Naive thymus-derived CD8-positive, alpha-beta T cell (primary cell): ENCODE results near the gene SPDYE4. TPM values are rescaled to one million over a fixed set of nuclear protein-coding genes. Genes with fewer than 3 reads are reported as not detected.

Experiments used
- ATAC-seq, 2 donors: fragments of 150-1000 bp; cut with Tn5 transposase in 1 of 2; sonication (Bioruptor Pico), chemical (Tn5 transposase) in 1 of 2; 1 replicate in 1 of 2; 2 replicates in 1 of 2; pipeline ENCODE4 v1.10.0; 2021; ENCODE audit warnings: mild to moderate bottlenecking in 2 of 2, moderate library complexity in 2 of 2
- POLR2A ChIA-PET: fragments of 350-600 bp; sonication (Branson Sonifier 250); formaldehyde crosslinking; loops from one replicate; lab custom pipeline; 2021; ENCODE audit warnings: antibody characterized with exemption; lab: Charles Lee
- DNase-seq, 10 donors: peaks; one replicate each; pipeline versions ENCODE4 v3.0.0 to v3.0.0-alpha.2; 2020 to 2022
- H3K27ac Mint-ChIP-seq, 10 donors: one replicate each; pipeline ENCODE4 v1.8.0; 2020 to 2022; ENCODE audit warnings: mild to moderate bottlenecking in 10 of 10, mixed read lengths in 10 of 10, moderate library complexity in 4 of 10, inconsistent platforms in 1 of 10
- H3K27me3 Mint-ChIP-seq, 5 donors: one replicate each; pipeline ENCODE4 v1.8.0; 2021 to 2022; ENCODE audit warnings: mixed read lengths in 5 of 5
- H3K36me3 Mint-ChIP-seq, 3 donors: one replicate each; pipeline ENCODE4 v1.8.0; 2020 to 2022; ENCODE audit warnings: mixed read lengths in 3 of 3, mild to moderate bottlenecking in 2 of 3, inconsistent platforms in 1 of 3
- H3K4me1 Mint-ChIP-seq, 4 donors: one replicate each; pipeline ENCODE4 v1.8.0; 2021 to 2022; ENCODE audit warnings: mixed read lengths in 4 of 4
- H3K4me3 Mint-ChIP-seq, 10 donors: one replicate each; pipeline ENCODE4 v1.8.0; 2020 to 2022; ENCODE audit warnings: mild to moderate bottlenecking in 10 of 10, mixed read lengths in 10 of 10, moderate library complexity in 6 of 10, inconsistent platforms in 1 of 10
- H3K9me3 Mint-ChIP-seq, 9 donors: one replicate each; pipeline ENCODE4 v1.8.0; 2020 to 2022; ENCODE audit warnings: mixed read lengths in 9 of 9, mild to moderate bottlenecking in 3 of 9, inconsistent platforms in 1 of 9, moderate library complexity in 1 of 9
- polyA plus RNA-seq, 3 donors: library from polyadenylated mRNA; unstranded; fragments of 300-500 nt; fragmentation: Illumina TruSeq; gene quantifications; one replicate each; pipeline ENCODE4 v1.2.3, GENCODE V29; 2021
- total RNA-seq, 8 experiments: library from RNA in 2 of 8; stranded (reverse) in 2 of 8; gene quantifications; one replicate each; pipeline ENCODE4 v1.2.3 and lab custom pipeline; 2021 to 2026

Gene SPDYE4
- total and polyA plus RNA-seq, 5 experiments from 2014 or later, result not detected

DNA sequence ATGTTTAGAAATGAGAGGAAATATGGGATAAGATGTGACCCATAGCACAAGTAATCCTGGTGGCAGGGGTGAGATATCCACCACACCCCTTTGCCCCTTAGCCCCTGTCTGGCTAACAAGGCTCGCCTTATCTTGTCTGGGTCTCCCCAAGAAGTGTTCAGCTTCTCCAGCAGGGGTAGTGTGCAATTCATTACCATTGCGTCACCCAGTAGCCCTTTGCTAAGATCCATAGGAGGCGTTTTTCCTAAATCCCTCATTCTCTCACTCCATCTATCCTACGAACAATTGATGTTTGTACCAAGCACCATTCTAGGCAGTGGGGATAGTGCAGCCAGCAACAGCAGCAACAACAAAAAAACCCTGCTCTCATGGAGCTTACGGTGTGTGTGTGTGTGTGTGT is 44.5 kb downstream of the SPDYE4 start:
- H3K4me3 Mint-ChIP-seq, result no peak overlapping the region
- no peak for ATAC-seq
- H3K36me3 Mint-ChIP-seq, result peaks cover 0 to 4% (median 0%) of the 10 kb centered on the region in 3 donors
- H3K9me3 Mint-ChIP-seq, result peaks cover 0 to 1% (median 0%) of the 10 kb centered on the region in 9 donors
- POLR2A ChIA-PET, result no interaction called here
- no peak overlapping the region for H3K27ac Mint-ChIP-seq
- peaks cover 0 to 3% (median 0%) of the 10 kb centered on the region in 4 donors for H3K4me1 Mint-ChIP-seq
- peaks cover 0 to 7% (median 4%) of the 10 kb centered on the region in 5 donors for H3K27me3 Mint-ChIP-seq
- no peak for DNase-seq

DNA sequence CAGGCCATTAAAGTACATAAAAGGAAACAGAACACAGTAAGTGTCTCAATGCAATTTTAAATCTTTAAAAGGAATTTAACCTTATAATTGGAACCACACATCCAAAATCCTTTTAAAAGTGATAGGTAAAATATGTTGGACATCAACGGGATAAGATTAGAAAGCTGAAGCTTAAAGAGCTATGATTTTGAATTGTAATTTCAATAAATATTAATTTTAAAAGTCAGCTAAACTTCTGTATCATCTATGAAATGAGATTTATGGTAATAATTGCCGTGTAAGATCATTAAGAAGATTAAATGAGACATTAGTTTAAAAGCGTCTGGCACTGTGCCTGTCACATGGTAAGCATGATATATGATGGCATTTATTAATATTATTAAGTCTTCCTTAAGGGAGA is 45.0 kb downstream of the SPDYE4 start:
- H3K27ac Mint-ChIP-seq, result no peak overlapping the region
- peaks cover 0 to 1% (median 0%) of the 10 kb centered on the region in 9 donors for H3K9me3 Mint-ChIP-seq
- DNase-seq, result no peak
- no peak overlapping the region for H3K4me3 Mint-ChIP-seq
- ATAC-seq, result no peak
- peaks cover 0 to 3% (median 0%) of the 10 kb centered on the region in 4 donors for H3K4me1 Mint-ChIP-seq
- peaks cover 0 to 4% (median 0%) of the 10 kb centered on the region in 3 donors for H3K36me3 Mint-ChIP-seq
- peaks cover 0 to 8% (median 5%) of the 10 kb centered on the region in 5 donors for H3K27me3 Mint-ChIP-seq
- POLR2A ChIA-PET, result no interaction called here

DNA sequence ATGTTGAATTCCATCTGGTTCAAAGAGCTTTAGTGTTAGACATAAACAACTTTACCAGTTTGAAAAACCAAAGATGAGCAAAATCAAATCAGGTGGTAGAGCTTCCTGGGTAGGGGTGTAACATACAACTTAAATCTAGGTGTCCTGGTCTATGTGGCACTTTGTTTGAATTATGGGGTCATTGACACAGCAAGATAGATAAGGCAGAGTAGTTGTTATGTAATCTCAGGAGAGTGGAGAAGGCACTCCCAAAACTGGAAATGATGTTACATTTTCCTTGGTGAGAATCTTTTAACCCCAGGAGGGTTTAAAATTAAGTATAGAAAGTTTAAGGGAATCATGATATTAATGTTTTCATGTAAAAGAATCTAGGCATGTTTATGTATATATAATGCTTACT is 45.6 kb downstream of the SPDYE4 start:
- Mint-ChIP-seq H3K4me1 (peaks cover 0 to 3% (median 0%) of the 10 kb centered on the region in 4 donors), H3K27ac (no peak overlapping the region), H3K36me3 (peaks cover 0 to 4% (median 0%) of the 10 kb centered on the region in 3 donors), H3K9me3 (peaks cover 0 to 1% (median 0%) of the 10 kb centered on the region in 9 donors), H3K27me3 (peaks cover 3 to 13% (median 10%) of the 10 kb centered on the region in 5 donors), H3K4me3 (no peak overlapping the region)
- POLR2A ChIA-PET, result no interaction called here
- no peak for ATAC-seq
- DNase-seq, result no peak

DNA sequence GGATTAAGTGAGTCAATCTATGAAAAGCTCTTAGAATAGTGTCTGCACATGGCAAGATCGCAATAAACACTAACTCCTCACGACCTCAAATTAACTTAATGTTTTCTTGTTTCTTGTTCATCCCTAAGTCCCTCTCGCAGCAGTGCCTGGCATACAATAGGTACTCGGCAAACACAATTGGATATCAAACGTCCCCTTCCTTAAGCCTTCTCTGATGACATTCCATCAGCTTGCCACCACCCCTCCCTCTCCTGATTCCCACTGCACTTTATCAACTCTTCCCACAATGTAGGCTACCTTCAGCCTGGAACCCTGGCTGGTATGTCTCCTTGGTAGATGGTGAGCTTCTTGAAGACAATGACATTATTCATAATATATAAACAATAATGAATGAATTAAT is 47.1 kb downstream of the SPDYE4 start:
- ATAC-seq (no peak), DNase-seq (no peak)
- Mint-ChIP-seq H3K9me3 (no peaks in the 10 kb centered on the region), H3K27me3 (peaks cover 3 to 18% (median 16%) of the 10 kb centered on the region in 5 donors), H3K27ac (no peak overlapping the region), H3K4me1 (peaks cover 0 to 3% (median 0%) of the 10 kb centered on the region in 4 donors), H3K36me3 (peaks cover 0 to 4% (median 0%) of the 10 kb centered on the region in 3 donors), H3K4me3 (no peak overlapping the region)
- POLR2A ChIA-PET, result no interaction called here

DNA sequence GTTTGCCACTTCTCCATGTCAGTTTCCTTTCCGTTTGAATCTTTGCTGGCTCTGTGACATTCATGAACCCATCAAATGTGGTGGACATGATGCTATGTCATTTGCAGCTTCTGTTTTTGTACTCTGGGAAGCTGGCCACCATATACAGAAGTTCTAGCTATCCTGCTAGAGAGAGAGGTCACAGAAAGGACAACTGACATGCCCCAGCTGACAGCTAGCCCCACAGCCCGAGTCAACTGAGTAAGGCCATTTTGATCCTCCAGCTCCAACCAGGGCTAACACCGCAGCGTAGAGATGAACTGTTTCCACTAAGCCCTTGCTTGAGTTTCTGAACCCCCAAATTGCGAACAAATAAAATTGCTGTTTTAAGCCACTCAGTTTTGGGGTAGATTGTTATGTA is 47.5 kb downstream of the SPDYE4 start:
- no peak overlapping the region for H3K4me3 Mint-ChIP-seq
- peaks cover 0 to 4% (median 0%) of the 10 kb centered on the region in 3 donors for H3K36me3 Mint-ChIP-seq
- POLR2A ChIA-PET, result no interaction called here
- no peak for DNase-seq
- no peaks in the 10 kb centered on the region for H3K9me3 Mint-ChIP-seq
- H3K27me3 Mint-ChIP-seq, result peaks cover 3 to 22% (median 19%) of the 10 kb centered on the region in 5 donors
- peak overlapping the region in 1 of 10 donors; percentile 11 for H3K27ac Mint-ChIP-seq
- peaks cover 0 to 3% (median 0%) of the 10 kb centered on the region in 4 donors for H3K4me1 Mint-ChIP-seq
- ATAC-seq, result no peak

DNA sequence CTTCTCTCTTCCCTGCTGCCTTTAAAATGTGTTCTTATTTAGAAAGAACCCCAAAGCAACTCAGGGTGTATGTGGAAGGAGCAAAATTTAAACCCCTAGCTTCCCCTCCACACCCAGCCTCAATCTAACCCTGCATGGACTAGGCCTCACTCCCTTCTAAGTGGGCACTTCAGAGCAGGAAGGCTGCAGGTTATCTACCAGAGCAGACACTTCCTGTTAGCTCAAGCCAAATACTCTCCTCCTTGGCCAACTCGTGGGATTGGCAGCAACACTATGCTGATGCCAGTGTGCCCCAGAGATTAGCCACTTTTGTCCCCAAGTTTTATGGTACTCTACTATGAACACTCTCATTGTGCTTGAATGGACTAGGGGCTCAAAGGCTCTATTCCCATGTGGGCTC is 49.3 kb downstream of the SPDYE4 start:
- no peak overlapping the region for H3K4me3 Mint-ChIP-seq
- H3K36me3 Mint-ChIP-seq, result peaks cover 0 to 4% (median 0%) of the 10 kb centered on the region in 3 donors
- H3K27ac Mint-ChIP-seq, result no peak overlapping the region
- H3K9me3 Mint-ChIP-seq, result peaks cover 0 to under 1% (median 0%) of the 10 kb centered on the region in 9 donors
- peaks cover 3 to 33% (median 22%) of the 10 kb centered on the region in 5 donors for H3K27me3 Mint-ChIP-seq
- DNase-seq (no peak), ATAC-seq (no peak)
- peaks cover 0 to 3% (median 0%) of the 10 kb centered on the region in 4 donors for H3K4me1 Mint-ChIP-seq
- POLR2A ChIA-PET, result no interaction called here

DNA sequence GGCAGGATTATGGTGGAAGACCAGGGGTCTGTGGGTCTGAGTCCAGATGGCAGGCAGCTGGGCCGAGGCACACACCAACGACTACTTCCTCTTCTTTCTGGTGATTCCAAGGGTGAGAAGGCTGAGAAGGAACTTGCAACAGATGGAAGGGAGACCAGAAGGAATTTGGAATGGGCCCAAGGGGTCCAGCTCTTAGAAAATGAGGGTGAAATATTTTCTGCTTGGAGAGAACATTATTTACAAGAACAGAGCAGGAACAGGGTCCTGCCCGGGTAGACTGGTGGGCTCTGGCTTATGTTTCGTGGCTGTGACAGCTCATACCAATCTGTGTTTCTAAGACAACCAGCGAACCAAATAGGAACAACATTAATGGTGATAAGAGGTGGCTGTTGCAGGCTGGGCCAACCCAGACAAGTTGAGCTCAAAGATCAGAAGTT is 50.3 kb downstream of the SPDYE4 start:
- Mint-ChIP-seq H3K9me3 (peaks cover 0 to 2% (median 0%) of the 10 kb centered on the region in 9 donors), H3K27me3 (peaks cover 7 to 39% (median 25%) of the 10 kb centered on the region in 5 donors), H3K36me3 (peaks cover 0 to 4% (median 0%) of the 10 kb centered on the region in 3 donors), H3K27ac (no peak overlapping the region), H3K4me3 (no peak overlapping the region), H3K4me1 (peaks cover 0 to 3% (median 0%) of the 10 kb centered on the region in 4 donors)
- DNase-seq, result no peak
- ATAC-seq, result no peak
- POLR2A ChIA-PET, result no interaction called here

DNA sequence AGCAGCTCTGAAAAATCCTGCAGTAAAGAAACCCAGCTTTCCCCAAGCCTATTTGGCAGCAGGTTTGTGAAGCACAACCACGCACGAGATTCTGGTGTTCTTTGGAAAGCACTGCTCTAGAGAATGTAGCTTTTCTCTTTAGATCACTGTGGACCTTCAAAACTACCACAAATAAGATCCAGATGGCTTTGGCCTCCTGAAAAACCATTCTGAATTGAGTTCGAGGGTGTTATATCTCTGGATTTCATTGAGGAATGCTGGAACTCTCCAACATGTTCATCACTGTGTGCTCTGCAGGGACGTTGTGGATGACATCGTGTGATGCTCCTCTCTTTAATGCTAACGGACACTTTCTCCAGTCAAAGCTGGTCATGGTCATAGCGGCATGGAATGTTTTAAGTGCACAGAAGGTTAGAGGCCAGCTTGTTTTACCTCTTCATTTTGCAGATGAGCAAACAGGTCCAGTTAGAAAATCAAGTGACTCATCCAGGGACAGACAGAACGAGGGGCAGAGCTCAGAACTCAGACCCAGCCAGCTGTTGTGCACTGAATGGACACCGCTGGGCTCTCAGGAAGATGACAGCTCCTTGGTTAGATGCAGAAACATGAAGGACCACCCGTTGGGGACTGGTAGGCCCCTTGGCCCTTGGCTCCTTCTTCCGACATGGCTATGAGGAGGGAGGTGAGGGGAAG is 50.9 kb downstream of the SPDYE4 start:
- Mint-ChIP-seq H3K4me1 (peaks cover 0 to 3% (median 0%) of the 10 kb centered on the region in 4 donors), H3K4me3 (no peak overlapping the region), H3K9me3 (peaks cover 0 to 2% (median 0%) of the 10 kb centered on the region in 9 donors), H3K36me3 (peaks cover 0 to 4% (median 0%) of the 10 kb centered on the region in 3 donors), H3K27me3 (peaks cover 7 to 40% (median 25%) of the 10 kb centered on the region in 5 donors), H3K27ac (no peak overlapping the region)
- ATAC-seq, result no peak
- POLR2A ChIA-PET, result interaction anchor here (0.5 kb wide), 1 partner anchor 339 kb away, joined by 3 read pairs; no protein-coding TSS in a partner anchor
- no peak for DNase-seq

DNA sequence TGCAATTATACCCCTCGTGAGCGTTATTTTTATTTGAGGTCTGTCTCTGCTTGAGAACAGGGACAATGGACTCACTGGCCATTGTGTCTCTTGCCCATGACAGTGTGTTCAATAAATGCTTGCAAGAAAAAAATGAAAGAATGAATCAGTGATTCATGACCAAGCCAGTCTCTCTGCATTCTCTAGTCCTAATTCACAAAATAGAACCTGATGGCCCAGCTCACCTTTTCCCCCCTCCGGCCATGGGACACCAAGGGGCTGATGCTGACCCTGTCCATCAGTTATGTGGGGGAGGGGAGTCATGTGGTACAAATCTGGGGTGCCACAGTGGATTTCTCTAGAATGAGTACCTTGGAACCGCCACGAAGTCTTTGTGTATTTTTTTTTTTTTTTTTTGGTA is 51.9 kb downstream of the SPDYE4 start:
- peaks cover 9 to 45% (median 29%) of the 10 kb centered on the region in 5 donors for H3K27me3 Mint-ChIP-seq
- H3K9me3 Mint-ChIP-seq, result peaks cover 0 to 2% (median 0%) of the 10 kb centered on the region in 9 donors
- no peak overlapping the region for H3K4me3 Mint-ChIP-seq
- POLR2A ChIA-PET, result no interaction called here
- no peak overlapping the region for H3K27ac Mint-ChIP-seq
- H3K4me1 Mint-ChIP-seq, result peaks cover 0 to 3% (median 0%) of the 10 kb centered on the region in 4 donors
- H3K36me3 Mint-ChIP-seq, result peaks cover 0 to 4% (median 0%) of the 10 kb centered on the region in 3 donors
- no peak for DNase-seq
- no peak for ATAC-seq

DNA sequence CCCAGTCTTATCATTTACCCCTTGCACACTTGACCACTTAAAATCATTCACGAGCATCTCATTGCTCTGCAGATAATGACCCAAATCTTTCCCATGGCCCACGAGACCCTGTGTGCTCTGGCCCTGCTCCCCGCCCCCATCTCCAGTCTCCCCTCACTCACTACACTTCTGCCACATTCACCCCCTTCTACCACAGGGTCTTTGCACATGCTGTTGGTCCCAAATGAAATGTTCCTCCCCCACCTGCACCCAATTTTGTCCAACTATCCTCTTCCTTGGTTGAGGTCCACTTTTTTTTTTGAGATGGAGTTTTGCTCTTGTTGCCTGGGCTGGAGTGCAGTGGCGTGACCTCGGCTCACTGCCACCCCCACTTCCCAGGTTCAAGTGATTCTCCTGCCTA is 52.9 kb downstream of the SPDYE4 start:
- POLR2A ChIA-PET, result no interaction called here
- DNase-seq (no peak), ATAC-seq (no peak)
- H3K27ac Mint-ChIP-seq, result no peak overlapping the region
- H3K9me3 Mint-ChIP-seq, result peaks cover 0 to 5% (median 0%) of the 10 kb centered on the region in 9 donors
- no peak overlapping the region for H3K4me3 Mint-ChIP-seq
- peaks cover 0 to 2% (median 0%) of the 10 kb centered on the region in 4 donors for H3K4me1 Mint-ChIP-seq
- H3K36me3 Mint-ChIP-seq, result peaks cover 0 to 4% (median 0%) of the 10 kb centered on the region in 3 donors
- H3K27me3 Mint-ChIP-seq, result peaks cover 9 to 55% (median 31%) of the 10 kb centered on the region in 5 donors

DNA sequence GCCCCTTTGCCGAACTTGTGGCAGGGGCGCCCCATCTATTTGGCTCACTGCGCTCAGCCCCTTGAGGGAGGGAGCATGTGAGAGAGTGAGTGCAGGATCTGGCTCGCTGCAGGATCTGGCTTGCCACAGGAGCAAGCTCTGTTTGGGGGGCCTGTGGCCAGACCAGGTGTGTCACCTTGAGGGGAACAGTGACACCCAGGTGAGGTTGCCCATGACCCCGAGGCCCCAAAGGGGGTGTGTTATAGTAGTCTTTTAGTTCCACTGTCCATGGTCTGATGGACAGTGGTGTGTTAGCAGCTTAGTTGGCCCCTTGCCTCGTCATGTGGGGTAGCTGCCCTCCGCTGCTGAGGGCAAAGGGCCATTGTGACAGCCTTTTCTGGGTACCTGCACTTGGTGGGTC is 55.3 kb downstream of the SPDYE4 start:
- no peaks in the 10 kb centered on the region for H3K36me3 Mint-ChIP-seq
- POLR2A ChIA-PET, result no interaction called here
- peaks cover 13 to 64% (median 35%) of the 10 kb centered on the region in 5 donors for H3K27me3 Mint-ChIP-seq
- peaks cover 0 to 8% (median 6%) of the 10 kb centered on the region in 4 donors for H3K4me1 Mint-ChIP-seq
- no peak overlapping the region for H3K4me3 Mint-ChIP-seq
- DNase-seq (no peak), ATAC-seq (no peak)
- H3K9me3 Mint-ChIP-seq, result peaks cover 0 to 5% (median 0%) of the 10 kb centered on the region in 9 donors
- no peak overlapping the region for H3K27ac Mint-ChIP-seq

DNA sequence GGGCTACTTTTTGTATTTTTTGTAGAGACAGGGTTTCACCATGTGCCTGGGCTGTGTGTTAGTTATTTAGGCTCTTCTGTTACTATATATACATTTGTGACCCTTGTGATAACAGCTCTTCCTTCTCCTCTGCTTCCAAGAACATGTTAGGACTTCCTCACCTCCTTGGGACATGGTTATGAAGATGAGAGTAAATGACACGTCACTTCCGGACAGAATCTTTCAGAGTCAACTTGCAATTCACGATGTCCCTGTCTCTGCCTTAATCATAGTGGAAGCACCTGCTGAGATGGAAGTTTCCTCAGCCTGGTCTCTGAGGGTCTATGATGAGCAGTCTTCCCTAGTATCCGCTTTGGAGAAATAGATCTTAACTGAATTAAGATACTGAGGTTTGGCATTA is 56.6 kb downstream of the SPDYE4 start:
- Mint-ChIP-seq H3K27ac (no peak overlapping the region), H3K27me3 (peaks cover 14 to 55% (median 39%) of the 10 kb centered on the region in 5 donors), H3K4me1 (peaks cover 0 to 8% (median 6%) of the 10 kb centered on the region in 4 donors), H3K36me3 (no peaks in the 10 kb centered on the region), H3K4me3 (no peak overlapping the region), H3K9me3 (peaks cover 0 to 5% (median 0%) of the 10 kb centered on the region in 9 donors)
- no peak for ATAC-seq
- POLR2A ChIA-PET, result no interaction called here
- DNase-seq, result no peak

DNA sequence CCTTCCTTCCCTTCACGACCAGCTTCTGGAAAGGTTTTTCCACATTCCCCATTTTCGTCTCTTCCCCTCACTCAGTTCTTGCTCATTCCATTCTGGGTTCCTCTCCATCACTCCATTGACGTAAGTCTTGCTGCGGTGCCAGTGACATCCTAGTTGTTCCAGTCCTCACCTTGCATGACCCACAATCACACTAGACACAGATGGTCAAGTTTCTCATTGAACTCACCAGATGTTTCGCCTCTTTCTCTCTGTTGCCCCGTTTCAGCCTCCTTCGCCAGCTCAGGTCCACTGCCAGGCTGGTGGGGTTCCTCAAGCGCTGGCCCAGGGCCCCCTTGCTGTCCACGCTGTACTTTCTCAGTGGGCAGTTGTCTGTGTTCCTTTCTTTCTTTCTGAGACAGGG is 57.1 kb downstream of the SPDYE4 start:
- ATAC-seq (no peak), DNase-seq (no peak)
- POLR2A ChIA-PET, result no interaction called here
- peaks cover 0 to 8% (median 6%) of the 10 kb centered on the region in 4 donors for H3K4me1 Mint-ChIP-seq
- no peaks in the 10 kb centered on the region for H3K36me3 Mint-ChIP-seq
- H3K4me3 Mint-ChIP-seq, result no peak overlapping the region
- peaks cover 14 to 51% (median 38%) of the 10 kb centered on the region in 5 donors for H3K27me3 Mint-ChIP-seq
- peaks cover 0 to 5% (median 0%) of the 10 kb centered on the region in 9 donors for H3K9me3 Mint-ChIP-seq
- H3K27ac Mint-ChIP-seq, result no peak overlapping the region
